Measurements from ENCODE around the gene MYRIP.
"Not testable (repeated sequence)": the region's sequence is repeated elsewhere in the genome, so short reads cannot be mapped to it uniquely, and the experiment has no call there.

The MYRIP gene

DNA sequence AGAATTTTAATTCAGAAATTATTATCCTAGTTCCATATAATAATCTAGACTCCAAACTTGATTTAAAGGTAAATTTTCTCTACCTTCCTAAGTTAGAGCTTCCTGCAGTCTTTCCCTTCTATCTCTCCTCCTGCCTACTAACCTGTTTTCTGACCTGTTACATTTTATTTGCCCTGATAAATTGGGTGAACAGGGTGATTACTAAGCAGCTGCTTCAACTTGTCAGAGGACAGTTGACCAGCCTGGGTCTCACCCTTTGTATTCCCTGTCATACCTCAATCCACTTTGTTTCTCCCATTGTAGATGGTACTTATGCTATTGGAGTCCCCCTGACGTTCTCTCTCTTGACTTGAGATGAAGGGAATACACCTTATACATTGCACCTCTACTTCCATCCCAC lies 28.4 kb upstream of the MYRIP start:
- no peak for TF ChIP-seq TAF1 (IDR thresholded peaks at IDR 0.05; ENCODE audit: low read depth, low read length)
- TF ChIP-seq SPI1 (IDR thresholded peaks at IDR 0.05; ENCODE audit: low read depth, low read length): no peak
- no peak for TF ChIP-seq POU2F2 (IDR thresholded peaks at IDR 0.05; ENCODE audit: low read depth, low read length)
- no peak for TF ChIP-seq PAX5 (IDR thresholded peaks at IDR 0.05; ENCODE audit: insufficient read depth, low read length, severe bottlenecking)
- TF ChIP-seq POLR2A (IDR thresholded peaks at IDR 0.05; ENCODE audit: low read depth, low read length): no peak
- TF ChIP-seq POLR2AphosphoS5 (IDR thresholded peaks at IDR 0.05; ENCODE audit: low read depth, low read length): no peak
- no peak for FAIRE-seq
- DNase-seq (ENCODE audit: insufficient read length, low spot score): no peak

DNA sequence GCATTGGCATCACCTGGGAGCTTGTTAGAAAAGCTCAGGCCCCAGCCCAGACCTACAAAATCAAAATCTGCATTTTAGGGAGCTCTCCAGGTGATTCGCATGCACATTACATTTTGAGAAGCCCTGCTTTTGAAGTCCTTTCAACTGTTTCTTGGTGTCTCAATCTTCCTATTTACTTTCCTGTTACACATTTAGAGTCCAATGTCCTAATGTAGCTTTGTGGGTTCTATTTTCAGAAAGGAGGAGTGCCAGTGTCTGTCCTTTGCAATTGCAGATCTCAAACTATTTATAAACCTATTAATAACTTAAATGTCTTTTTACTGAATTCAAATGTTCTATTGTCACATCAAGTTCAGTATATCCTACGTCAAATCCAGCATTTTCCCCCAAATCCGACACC lies 27.8 kb upstream of the MYRIP start:
- no peak for FAIRE-seq
- no peak for TF ChIP-seq SPI1 (IDR thresholded peaks at IDR 0.05; ENCODE audit: low read depth, low read length)
- no peak for TF ChIP-seq POU2F2 (IDR thresholded peaks at IDR 0.05; ENCODE audit: low read depth, low read length)
- no peak for TF ChIP-seq POLR2A (IDR thresholded peaks at IDR 0.05; ENCODE audit: low read depth, low read length)
- no peak for TF ChIP-seq TAF1 (IDR thresholded peaks at IDR 0.05; ENCODE audit: low read depth, low read length)
- TF ChIP-seq PAX5 (IDR thresholded peaks at IDR 0.05; ENCODE audit: insufficient read depth, low read length, severe bottlenecking): no peak
- TF ChIP-seq POLR2AphosphoS5 (IDR thresholded peaks at IDR 0.05; ENCODE audit: low read depth, low read length): no peak
- DNase-seq (ENCODE audit: insufficient read length, low spot score): no peak

DNA sequence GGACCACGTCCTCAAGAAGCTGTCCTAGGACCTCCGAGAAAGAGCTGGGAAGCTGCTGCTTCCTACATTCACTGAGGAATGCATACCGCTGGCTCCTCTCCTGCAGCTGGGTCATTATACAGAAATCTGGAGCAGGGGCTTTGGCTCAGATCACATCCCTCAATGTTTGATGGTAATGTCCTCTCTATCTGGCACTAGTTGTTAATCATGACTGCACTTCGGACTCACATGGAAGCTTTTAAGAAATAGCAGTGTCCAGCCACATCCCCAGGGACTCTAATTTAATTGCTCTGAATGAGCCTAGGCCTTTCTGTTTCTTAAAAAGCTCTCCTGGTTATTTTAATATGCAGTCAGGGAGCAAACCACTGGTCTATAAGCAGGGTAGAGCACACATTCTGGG lies 25.7 kb upstream of the MYRIP start:
- DNase-seq (ENCODE audit: insufficient read length, low spot score): no peak
- TF ChIP-seq SPI1 (IDR thresholded peaks at IDR 0.05; ENCODE audit: low read depth, low read length) (no peak), POLR2A (IDR thresholded peaks at IDR 0.05; ENCODE audit: low read depth, low read length) (no peak), PAX5 (IDR thresholded peaks at IDR 0.05; ENCODE audit: insufficient read depth, low read length, severe bottlenecking) (no peak), TAF1 (IDR thresholded peaks at IDR 0.05; ENCODE audit: low read depth, low read length) (no peak), POU2F2 (IDR thresholded peaks at IDR 0.05; ENCODE audit: low read depth, low read length) (no peak), POLR2AphosphoS5 (IDR thresholded peaks at IDR 0.05; ENCODE audit: low read depth, low read length) (no peak)
- FAIRE-seq: no peak

DNA sequence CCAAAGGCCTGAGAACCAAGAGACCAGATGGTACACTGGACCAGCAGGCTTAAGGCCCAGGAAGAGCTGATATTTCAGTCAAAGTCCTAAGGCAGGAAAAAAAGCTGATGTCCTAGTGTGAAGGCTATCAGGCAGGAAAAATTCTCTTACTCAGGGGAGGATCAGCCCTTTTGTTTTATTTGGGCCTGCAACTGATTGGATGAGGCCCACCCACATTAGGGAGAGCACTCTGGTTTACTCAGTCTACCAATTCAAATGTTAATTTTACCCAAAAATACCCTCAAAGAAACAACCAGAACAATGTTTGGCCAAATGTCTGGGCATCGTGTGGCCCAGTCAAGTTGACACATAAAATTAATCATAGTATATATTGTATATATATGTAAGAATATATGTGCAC lies 24.5 kb upstream of the MYRIP start:
- TF ChIP-seq POLR2A (IDR thresholded peaks at IDR 0.05; ENCODE audit: low read depth, low read length) (no peak), TAF1 (IDR thresholded peaks at IDR 0.05; ENCODE audit: low read depth, low read length) (no peak), PAX5 (IDR thresholded peaks at IDR 0.05; ENCODE audit: insufficient read depth, low read length, severe bottlenecking) (no peak)

GRCh38 chr3:39788128-39788883 lies 21.1 kb upstream of the MYRIP start:
- DNase-seq (ENCODE audit: insufficient read length, low spot score) (no peak), FAIRE-seq (no peak)
- no peak for TF ChIP-seq POLR2AphosphoS5 (IDR thresholded peaks at IDR 0.05; ENCODE audit: low read depth, low read length)
- no peak for TF ChIP-seq TAF1 (IDR thresholded peaks at IDR 0.05; ENCODE audit: low read depth, low read length)
- TF ChIP-seq POLR2A (IDR thresholded peaks at IDR 0.05; ENCODE audit: low read depth, low read length): no peak
- no peak for TF ChIP-seq SPI1 (IDR thresholded peaks at IDR 0.05; ENCODE audit: low read depth, low read length)
- no peak for TF ChIP-seq PAX5 (IDR thresholded peaks at IDR 0.05; ENCODE audit: insufficient read depth, low read length, severe bottlenecking)
- no peak for TF ChIP-seq POU2F2 (IDR thresholded peaks at IDR 0.05; ENCODE audit: low read depth, low read length)

More for the DNA sequence above, 24.5 kb upstream of the MYRIP start:
- DNase-seq (ENCODE audit: insufficient read length, low spot score) (no peak), FAIRE-seq (no peak)

DNA sequence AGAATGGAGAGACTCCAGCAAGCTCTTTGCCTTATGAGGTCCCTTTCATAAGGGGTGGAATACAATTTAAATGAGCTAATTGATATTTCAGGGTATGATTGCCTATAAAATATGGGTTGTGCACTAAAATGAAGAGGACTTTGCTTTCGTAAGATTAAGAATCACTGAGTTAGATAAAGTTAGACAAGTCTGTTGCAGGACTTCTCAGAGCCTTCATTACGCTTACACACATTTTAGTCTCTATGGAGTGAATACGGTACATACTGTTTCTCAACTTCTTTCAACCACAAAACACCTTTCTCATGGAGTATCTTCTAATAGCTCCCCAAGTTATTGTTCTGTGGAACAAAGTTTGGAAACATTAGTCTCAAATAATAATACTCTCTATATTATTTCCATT lies 17.8 kb upstream of the MYRIP start:
- no peak for FAIRE-seq

DNA sequence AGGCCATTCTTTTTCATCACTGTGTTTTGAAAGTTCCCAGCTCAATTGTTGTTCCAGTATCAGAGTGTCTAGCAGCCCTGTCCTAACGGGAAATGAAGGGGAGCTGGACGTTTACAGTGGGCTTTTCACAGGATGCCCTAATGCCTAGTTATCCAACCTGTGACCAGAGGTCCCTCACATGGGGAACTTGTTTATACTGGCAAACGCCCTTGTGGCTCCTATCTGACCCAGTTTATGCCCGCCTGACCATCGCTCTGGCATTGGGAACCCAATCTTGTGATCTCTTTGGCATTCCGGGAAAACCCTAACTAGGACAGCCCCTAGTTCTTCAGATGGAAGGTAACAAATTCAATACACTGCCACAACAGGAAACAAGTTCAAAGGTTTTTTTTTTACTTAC lies 14.5 kb upstream of the MYRIP start:
- TF ChIP-seq PAX5 (IDR thresholded peaks at IDR 0.05; ENCODE audit: insufficient read depth, low read length, severe bottlenecking): no peak
- TF ChIP-seq POLR2AphosphoS5 (IDR thresholded peaks at IDR 0.05; ENCODE audit: low read depth, low read length): no peak
- no peak for TF ChIP-seq SPI1 (IDR thresholded peaks at IDR 0.05; ENCODE audit: low read depth, low read length)
- no peak for TF ChIP-seq TAF1 (IDR thresholded peaks at IDR 0.05; ENCODE audit: low read depth, low read length)
- FAIRE-seq: no peak
- no peak for DNase-seq (ENCODE audit: insufficient read length, low spot score)

More for the DNA sequence above, 17.8 kb upstream of the MYRIP start:
- DNase-seq (ENCODE audit: insufficient read length, low spot score): no peak
- TF ChIP-seq PAX5 (IDR thresholded peaks at IDR 0.05; ENCODE audit: insufficient read depth, low read length, severe bottlenecking) (no peak), POLR2A (IDR thresholded peaks at IDR 0.05; ENCODE audit: low read depth, low read length) (no peak), POU2F2 (IDR thresholded peaks at IDR 0.05; ENCODE audit: low read depth, low read length) (no peak), SPI1 (IDR thresholded peaks at IDR 0.05; ENCODE audit: low read depth, low read length) (no peak), POLR2AphosphoS5 (IDR thresholded peaks at IDR 0.05; ENCODE audit: low read depth, low read length) (no peak), TAF1 (IDR thresholded peaks at IDR 0.05; ENCODE audit: low read depth, low read length) (no peak)

DNA sequence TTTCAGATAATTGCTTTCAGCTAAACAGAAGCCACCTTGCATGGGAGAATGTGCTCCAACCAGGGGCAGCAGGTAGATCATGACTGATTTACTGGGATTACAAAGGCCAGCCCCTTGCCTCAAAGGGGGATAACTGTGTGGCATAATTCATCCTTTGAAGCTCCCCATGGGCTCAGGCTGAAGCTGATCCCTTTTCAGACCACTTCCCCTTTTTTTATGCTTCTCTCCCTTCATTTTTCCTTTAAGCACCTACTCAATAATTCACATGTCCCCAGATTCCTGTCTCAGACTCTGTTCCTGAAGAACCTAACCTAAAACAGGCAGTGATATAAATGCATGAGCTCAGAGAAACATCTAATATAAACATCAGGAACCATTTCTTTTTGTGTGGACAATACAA lies 8.2 kb upstream of the MYRIP start:
- DNase-seq (ENCODE audit: insufficient read length, low spot score): no peak
- TF ChIP-seq SPI1 (IDR thresholded peaks at IDR 0.05; ENCODE audit: low read depth, low read length) (0 out of 2 replicates have a peak, but pooled peaks have one; percentile 23), POU2F2 (IDR thresholded peaks at IDR 0.05; ENCODE audit: low read depth, low read length) (no peak), TAF1 (IDR thresholded peaks at IDR 0.05; ENCODE audit: low read depth, low read length) (no peak), POLR2A (IDR thresholded peaks at IDR 0.05; ENCODE audit: low read depth, low read length) (no peak)
- FAIRE-seq: no peak

GRCh38 chr3:39802486-39802885 lies 6.9 kb upstream of the MYRIP start:
- not testable (repeated sequence) for DNase-seq (ENCODE audit: insufficient read length, low spot score); FAIRE-seq

DNA sequence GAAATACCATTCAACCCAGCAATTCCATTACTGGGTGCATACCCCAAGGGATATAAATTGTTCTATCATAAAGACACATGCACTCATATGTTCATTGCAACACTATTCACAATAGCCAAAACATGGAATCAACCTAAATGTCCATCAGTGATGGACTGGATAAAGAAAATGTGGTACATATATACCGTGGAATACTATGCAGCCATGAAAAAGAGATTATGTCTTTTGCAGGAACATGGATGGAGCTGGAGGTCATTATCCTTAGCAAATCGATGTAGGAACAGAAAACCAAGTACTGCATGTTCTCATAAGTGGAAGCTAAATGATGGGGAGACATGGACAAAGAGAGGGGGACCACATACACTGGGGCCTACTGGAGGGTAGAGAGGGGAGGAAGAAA lies 5.5 kb upstream of the MYRIP start:
- DNase-seq (ENCODE audit: insufficient read length, low spot score) (no peak), FAIRE-seq (no peak)
- TF ChIP-seq SPI1 (IDR thresholded peaks at IDR 0.05; ENCODE audit: low read depth, low read length): no peak
- TF ChIP-seq POLR2AphosphoS5 (IDR thresholded peaks at IDR 0.05; ENCODE audit: low read depth, low read length): no peak
- TF ChIP-seq POU2F2 (IDR thresholded peaks at IDR 0.05; ENCODE audit: low read depth, low read length): no peak
- no peak for TF ChIP-seq POLR2A (IDR thresholded peaks at IDR 0.05; ENCODE audit: low read depth, low read length)
- TF ChIP-seq TAF1 (IDR thresholded peaks at IDR 0.05; ENCODE audit: low read depth, low read length): no peak
- no peak for TF ChIP-seq PAX5 (IDR thresholded peaks at IDR 0.05; ENCODE audit: insufficient read depth, low read length, severe bottlenecking)

Measured in GM12891 (cell line).